Measurements from ENCODE around the gene REC114. TPM values are rescaled to one million over a fixed set of nuclear protein-coding genes. Genes with fewer than 3 reads are reported as not detected.
"Not testable (repeated sequence)": the region's sequence is repeated elsewhere in the genome, so short reads cannot be mapped to it uniquely, and the experiment has no call there.

The REC114 gene, protein sequence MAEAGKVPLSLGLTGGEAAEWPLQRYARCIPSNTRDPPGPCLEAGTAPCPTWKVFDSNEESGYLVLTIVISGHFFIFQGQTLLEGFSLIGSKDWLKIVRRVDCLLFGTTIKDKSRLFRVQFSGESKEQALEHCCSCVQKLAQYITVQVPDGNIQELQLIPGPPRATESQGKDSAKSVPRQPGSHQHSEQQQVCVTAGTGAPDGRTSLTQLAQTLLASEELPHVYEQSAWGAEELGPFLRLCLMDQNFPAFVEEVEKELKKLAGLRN
- not detected for polyA plus RNA-seq (2013, experiment 1 of 2; ENCODE audit: insufficient read length)
- polyA plus RNA-seq (2013, experiment 2 of 2; ENCODE audit: insufficient read length) = not detected

GRCh38 chr15:73442968-73443367, at the start of gene REC114:
Gene REC114, plus strand, starts transcription at chr15:73443164. Its CDS starts 22 bp downstream, at chr15:73443186.
- DNase-seq = no peak

- no peak for DNase-seq
Measured at GRCh38 chr15:73393336-73393735, 49.6 kb upstream of the REC114 start.

GRCh38 chr15:73394782-73395181, 48.2 kb upstream of the REC114 start:
- no peak for DNase-seq

GRCh38 chr15:73395671-73396070, 47.3 kb upstream of the REC114 start:
- DNase-seq = no peak

DNA sequence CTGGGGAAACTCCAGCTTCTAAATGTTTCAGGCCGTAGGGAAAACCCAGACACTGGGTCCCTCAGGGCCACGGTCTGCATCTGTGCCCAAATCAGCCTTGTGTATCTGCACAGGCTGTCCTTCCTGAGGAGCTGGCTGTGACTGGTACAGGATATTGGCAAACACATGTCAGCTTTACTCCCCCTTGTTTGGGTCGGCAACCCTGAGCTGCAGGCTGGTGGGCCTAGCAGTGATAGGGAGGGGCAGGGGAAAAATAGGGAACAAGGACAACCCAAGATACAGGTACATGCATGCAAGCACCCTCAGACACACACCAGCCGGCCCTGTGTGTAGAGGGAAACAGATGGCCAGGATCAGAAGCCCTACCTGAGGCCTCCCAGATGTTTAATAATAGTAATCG, 45.5 kb upstream of the REC114 start:
- DNase-seq = no peak

- DNase-seq = no peak
Measured at GRCh38 chr15:73398861-73399260, 44.1 kb upstream of the REC114 start.

- not testable (repeated sequence) for DNase-seq
Measured at GRCh38 chr15:73400222-73400621, 42.7 kb upstream of the REC114 start.

- DNase-seq = no peak
Measured at GRCh38 chr15:73403171-73403570, 39.8 kb upstream of the REC114 start.

DNA sequence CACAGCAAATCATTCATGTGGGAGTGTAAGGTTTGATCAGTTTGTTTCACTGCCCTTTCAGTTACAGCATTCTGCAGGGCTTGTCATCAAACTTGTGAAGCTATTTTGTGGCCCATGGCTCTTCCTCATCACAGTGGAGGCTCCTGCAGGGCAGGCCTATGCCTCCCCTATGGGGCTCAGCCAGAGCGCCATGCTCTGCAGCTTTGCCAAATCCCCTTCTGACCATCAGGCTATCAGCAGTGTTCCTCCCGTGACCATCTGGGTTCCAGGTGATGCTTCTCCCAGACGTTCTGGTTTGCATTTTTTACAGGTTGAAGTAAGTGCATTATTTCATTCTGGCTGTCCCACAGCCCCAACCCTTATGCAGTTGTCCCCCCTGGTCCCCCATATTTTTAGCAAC, 28.1 kb upstream of the REC114 start:
- DNase-seq = no peak

- no peak for DNase-seq
Measured at GRCh38 chr15:73424506-73424905, 18.5 kb upstream of the REC114 start.

DNA sequence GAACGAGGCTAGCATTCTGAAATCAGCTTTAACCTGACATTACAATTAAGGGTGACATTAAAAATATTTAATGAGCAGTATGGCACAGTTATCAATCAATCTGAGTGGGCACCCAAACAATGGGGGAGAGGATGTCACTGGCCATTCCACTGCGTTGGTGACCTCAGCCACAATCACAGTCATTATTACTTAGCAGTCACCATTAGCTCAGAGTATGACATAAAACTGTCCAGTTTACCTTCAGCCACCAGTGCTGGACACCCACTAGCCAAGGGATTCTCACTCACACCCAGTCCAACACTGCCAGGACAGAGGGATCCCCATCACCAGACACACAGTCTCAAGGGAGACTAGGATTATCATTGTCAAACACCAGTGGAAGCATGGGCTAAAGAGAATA, 17.5 kb upstream of the REC114 start:
- DNase-seq = no peak

DNA sequence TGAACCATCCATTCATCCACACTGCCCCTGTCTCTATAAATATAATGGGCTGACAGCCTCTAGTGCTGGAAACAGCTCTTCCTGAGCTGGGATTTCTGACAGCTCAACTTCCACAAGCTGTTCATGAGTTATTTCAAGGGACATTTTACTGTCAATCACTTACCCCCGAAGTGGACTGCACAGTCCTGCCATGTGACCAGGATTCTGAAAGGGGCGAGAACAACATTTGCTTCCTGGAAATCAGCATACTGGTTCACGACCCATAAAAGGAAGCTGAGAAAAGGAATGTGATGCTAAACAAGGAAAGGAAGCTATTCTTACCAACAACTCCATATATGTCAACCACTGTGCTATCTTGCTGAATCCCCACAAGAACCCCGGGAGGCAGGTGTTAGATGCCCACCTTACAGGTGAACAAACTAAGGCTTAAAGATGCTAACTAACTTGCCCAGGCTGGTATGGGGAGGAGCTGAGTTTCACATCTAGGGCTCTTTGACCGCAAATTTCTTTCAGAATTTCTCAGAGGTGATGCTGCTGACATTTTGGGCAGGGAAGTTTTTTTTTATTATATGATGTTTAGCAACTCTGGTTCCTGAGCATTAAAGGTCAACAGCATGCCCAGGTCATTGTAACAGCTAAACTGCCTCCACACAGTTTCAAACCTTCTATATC, 16.5 kb upstream of the REC114 start:
- DNase-seq = no peak

GRCh38 chr15:73431329-73431728, 11.6 kb upstream of the REC114 start:
- DNase-seq = not testable (repeated sequence)

- DNase-seq = no peak
Measured at GRCh38 chr15:73433873-73434272, 9.1 kb upstream of the REC114 start.

GRCh38 chr15:73436613-73437012, 6.4 kb upstream of the REC114 start:
- no peak for DNase-seq

- no peak for DNase-seq
Measured at GRCh38 chr15:73437543-73438109, 5.3 kb upstream of the REC114 start.

DNA sequence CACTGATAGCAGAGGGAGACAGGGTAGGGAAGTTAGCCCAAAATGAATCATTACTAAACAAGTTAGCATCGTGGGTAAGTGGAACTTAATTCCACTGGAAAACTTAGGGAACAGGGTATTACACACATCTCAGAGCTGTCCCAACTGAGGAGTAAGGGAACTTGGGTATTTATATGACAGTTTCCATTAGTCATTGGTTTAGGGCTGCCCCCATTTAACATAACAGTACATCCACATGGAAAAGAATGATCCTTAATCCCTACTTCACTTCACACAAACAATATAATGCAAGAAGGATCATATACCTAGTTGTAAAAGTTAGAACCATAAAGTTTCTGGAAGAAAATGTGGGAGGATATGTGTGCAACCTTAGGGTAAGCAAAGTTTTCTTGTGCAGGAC, 4.3 kb upstream of the REC114 start:
- DNase-seq = no peak

- no peak for DNase-seq
Measured at GRCh38 chr15:73440571-73440970, 2.4 kb upstream of the REC114 start.

- DNase-seq = no peak
Measured at GRCh38 chr15:73442421-73442820, 543 bp upstream of the REC114 start.

GRCh38 chr15:73447471-73447870, 4.5 kb downstream of the REC114 start:
- DNase-seq = not testable (repeated sequence)

- DNase-seq = not testable (repeated sequence)
Measured at GRCh38 chr15:73448158-73448758, 5.3 kb downstream of the REC114 start.

- not testable (repeated sequence) for DNase-seq
Measured at GRCh38 chr15:73449980-73450379, 7.0 kb downstream of the REC114 start.

DNA sequence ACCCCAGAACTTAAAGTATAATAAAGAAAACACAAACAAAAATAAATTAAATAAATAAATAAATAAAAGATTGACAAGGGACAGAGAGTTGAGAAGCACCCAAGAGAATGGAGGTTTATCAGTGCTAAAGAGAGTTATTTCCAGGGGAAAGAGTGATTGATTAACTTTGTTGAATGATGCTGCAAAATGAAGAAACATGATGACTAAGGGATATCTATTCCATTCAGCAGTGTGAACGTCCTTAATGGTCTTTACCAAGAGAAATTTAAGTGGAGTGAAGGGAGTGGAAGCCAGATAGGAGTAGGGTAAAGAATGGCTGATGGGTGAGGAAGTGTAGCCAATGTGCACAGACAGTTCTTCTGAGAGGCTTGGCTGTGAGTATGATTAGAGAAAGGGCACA, 11.1 kb downstream of the REC114 start:
- DNase-seq = no peak
